GM18873 (cell line): ENCODE data around the gene UQCRQ.

ENCODE experiments used
- ATAC-seq: cut with Tn5 transposase; IDR thresholded peaks from one replicate; pipeline ENCODE4 v1.9.1; 2021; ENCODE audit warnings: mild to moderate bottlenecking, moderate library complexity, moderate number of reproducible peaks; ENCODE audit not compliant: unreplicated experiment, low FRiP score

Gene UQCRQ

GRCh38 chr5:132865668-132866341 is 637 bp upstream of the UQCRQ start:
- no peak for ATAC-seq

DNA sequence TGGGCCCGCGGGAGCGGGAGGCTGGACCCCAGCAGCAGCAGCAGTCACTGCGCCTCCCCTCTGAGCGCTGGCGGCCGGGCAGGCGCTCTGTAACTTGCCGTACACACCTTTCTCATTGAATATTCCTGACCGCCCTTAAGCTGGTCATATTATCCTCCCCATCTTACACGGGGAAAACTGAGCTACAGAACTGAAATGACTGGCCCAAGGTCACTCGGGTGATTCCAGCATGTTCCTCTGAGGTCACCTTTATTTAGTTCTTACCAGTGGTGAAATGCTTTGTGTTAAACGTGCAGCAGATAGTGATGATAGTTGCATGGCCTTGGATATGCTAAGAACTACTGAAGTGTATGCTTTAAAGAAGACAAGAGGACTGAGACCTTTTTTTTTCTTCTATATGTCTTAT is 607 bp downstream of the UQCRQ start:
- peak; percentile 3 for ATAC-seq

DNA sequence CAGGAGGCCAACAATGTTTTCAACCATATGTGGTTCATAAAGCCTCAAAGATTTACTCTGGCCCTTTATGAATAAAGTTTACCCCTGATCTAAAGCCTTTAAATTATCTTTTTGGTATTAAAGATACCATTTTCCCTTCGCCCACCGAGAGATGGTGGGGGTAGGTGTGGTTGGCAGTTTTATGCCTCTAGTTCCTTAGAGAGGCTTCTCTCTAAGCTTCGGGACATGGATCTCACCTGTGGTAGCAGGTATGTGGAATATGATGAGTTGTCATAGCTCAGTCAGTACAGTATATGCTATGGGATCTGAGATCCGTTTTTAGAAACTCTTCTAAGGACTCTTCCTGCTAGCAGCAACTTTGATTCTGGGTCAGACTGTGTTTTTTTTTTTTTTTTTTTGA is 2.3 kb downstream of the UQCRQ start:
- ATAC-seq, result no peak

DNA sequence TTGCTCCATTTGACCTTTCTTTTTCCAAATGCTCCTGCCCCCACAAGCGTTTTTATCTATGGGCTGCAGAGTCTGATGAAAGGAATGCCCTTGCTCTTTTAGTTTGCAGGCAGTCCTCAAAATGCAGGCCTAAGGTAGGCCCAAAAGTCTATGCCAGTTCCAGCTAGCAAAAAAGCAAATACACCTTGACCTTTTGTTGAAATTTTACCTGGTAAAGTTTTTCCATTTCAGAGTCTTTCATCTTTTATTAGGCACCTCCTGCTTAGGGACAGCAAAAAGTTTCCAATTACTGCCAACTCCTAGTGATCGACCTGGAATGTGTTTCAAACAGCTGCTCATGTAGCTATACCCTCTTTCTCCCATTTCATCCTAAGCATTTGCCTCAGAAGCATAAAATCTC is 4.4 kb downstream of the UQCRQ start:
- ATAC-seq, result no peak

GRCh38 chr5:132871459-132872284 is 5.2 kb downstream of the UQCRQ start:
- no peak for ATAC-seq

- ATAC-seq, result no peak
Observed at GRCh38 chr5:132872788-132873118, 6.3 kb downstream of the UQCRQ start.

- no peak for ATAC-seq
Observed at GRCh38 chr5:132873119-132873929, 6.9 kb downstream of the UQCRQ start, which contains the start of gene LEAP2. Gene LEAP2 (plus strand): TSS chr5:132873668. CDS start chr5:132873695, 27 bp downstream.

GRCh38 chr5:132873930-132874271 is 7.5 kb downstream of the UQCRQ start:
- ATAC-seq, result no peak

- no peak for ATAC-seq
Observed at GRCh38 chr5:132876020-132876759, 9.7 kb downstream of the UQCRQ start.

DNA sequence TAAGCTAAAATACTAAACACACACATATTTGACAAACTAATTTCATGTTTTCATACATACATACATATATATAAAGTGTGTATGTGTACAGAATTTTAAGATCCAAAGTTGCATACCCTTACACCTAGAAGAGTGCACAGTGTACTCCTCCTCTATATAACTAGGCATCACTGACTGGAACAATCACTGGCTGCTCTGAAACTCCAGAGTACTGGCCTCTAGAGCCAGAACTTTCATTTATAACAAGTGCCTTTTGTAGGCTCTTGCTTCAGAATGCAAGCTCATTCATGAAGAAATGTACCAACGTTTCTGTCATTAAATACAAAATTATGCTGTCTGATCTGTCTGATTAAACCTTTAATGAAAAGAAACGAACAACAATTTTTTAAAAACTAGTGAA is 11.0 kb downstream of the UQCRQ start:
- ATAC-seq, result no peak

- ATAC-seq, result no peak
Observed at GRCh38 chr5:132877938-132878337, 11.5 kb downstream of the UQCRQ start.

GRCh38 chr5:132883261-132883834 is 16.9 kb downstream of the UQCRQ start:
- no peak for ATAC-seq

DNA sequence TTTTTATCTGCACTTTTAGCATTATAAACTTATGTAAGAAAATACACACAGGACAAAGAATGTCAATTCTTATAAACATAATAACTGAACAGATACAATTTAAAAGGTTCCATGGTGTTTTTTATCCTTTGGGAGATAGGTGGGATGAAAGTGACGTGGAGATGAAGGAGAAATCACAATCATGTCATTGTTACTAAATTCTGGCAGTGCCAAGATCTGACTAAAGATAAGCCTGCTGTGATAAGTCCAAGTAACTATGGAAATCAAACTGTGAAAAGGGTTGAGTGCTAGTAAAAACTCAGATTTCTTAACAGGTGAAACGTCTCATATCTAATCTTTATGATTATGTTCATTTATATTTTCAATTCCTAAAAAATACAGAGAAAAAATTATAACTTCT is 18.1 kb downstream of the UQCRQ start:
- no peak for ATAC-seq

DNA sequence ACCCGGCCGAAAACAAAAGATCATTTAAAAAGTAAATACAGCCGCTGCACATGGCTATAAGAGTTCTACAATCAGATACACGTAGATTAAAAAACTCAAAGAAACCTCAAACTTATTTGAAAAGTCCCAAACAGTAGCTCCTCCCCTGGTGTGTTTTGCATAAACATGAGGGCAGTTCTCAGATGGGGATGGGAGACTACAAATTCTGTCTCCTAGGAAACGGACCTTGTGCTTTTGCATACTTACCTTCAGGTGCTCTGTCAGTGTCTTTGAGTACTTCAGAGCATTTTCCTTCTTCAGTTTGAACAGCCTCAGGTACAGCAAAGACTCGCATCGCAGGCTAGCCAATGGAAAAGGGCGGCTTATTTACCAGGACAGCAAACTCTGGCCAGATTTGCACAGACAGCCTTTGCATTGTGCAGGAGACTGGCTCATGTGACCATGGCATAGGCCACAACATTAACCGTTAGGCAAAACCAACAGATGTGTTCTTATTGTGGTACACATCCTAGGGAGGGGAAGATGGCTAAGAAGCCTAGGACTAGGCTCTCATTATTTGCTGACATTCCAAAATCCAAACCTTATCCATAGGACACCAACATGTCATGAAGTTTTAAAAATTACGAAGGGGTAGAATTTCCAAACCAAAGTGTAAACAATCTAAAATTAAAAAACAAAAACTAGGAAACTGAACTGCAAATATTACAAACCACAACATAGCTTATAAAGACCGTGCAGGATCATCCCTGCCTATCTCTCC is 19.8 kb downstream of the UQCRQ start:
- ATAC-seq, result no peak

DNA sequence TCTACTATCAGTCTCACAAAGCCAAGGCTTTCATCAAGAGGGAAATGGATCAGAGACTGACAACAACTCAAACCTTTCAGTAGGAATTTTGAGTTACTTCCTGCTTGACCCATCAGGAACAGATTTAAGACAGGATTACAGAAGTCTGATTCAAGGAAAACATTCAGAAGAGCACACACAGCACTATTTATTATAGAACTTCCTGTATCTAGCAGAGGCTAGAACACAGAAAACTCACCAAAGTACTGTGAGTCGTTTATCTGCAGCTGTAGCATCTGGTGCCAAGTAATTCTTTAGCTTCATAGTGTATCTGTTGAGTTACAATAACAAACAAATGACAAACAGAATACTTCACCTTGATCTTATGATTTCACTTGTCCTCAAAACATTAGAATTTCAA is 20.8 kb downstream of the UQCRQ start:
- no peak for ATAC-seq

DNA sequence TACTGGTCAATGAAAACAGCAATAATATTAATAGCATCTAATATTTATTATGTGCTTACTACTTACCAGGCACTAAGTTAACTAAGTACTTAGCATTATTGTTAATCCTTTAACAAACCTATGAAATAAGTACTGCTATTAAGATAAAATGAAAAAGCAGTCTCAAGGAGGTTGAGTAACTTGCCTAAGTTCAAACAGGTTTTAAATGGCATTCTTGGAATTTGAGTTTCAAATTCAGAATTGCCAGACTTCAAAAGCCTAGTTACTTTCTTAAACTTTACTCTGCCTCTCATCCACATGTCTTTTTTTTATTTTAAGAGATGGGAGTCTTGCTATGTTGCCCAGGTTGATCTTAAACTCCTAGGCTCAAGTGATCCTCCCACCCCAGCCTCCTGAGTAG is 23.1 kb downstream of the UQCRQ start:
- ATAC-seq, result no peak

GRCh38 chr5:132890817-132891216 is 24.4 kb downstream of the UQCRQ start:
- ATAC-seq, result no peak

- ATAC-seq, result no peak
Observed at GRCh38 chr5:132895719-132896305, 29.4 kb downstream of the UQCRQ start.

DNA sequence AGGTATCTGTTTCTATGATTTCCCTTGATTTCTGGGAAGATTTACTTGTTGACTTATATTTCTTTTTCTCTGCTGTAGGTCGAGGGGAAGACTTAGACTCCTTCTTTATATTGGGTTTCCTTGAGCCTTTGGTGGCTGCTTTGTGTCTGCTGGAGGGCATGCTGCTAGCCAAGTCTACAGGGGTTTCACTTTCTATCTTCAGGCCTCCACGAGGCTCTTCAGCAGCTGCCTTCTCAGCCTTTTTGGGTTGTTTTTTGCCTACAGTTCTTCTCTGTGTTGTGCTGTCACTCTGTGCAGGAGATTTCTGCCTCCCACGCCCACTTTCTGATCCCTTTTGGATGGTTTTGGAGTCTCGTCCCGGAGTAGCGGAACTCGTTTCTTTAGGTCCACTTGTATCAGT is 30.2 kb downstream of the UQCRQ start:
- ATAC-seq, result no peak
